Keratinocyte (primary cell): ENCODE data around the gene ACR. TPM values are rescaled to one million over a fixed set of nuclear protein-coding genes. Genes with fewer than 3 reads are reported as not detected.

Experiments
- DNase-seq: peaks from one replicate; pipeline ENCODE4 v3.0.0-alpha.2; 2011; ENCODE audit warnings: low read depth, missing footprints, low spot score
- FAIRE-seq: peaks from 2 replicates; lab custom pipeline; 2011; peaks lifted over from hg19 to GRCh38; lab: Jason Lieb, UNC
- H2AFZ ChIP-seq: 2 replicates; pipeline ENCODE4 v1.6.0; 2012; ENCODE audit warnings: low read length, control low read depth, inconsistent platforms; ENCODE audit not compliant: control insufficient read depth
- H3K27ac ChIP-seq: 2 replicates; pipeline ENCODE4 v1.5.1; 2011; ENCODE audit warnings: low read length; ENCODE audit not compliant: control insufficient read depth, insufficient read depth
- H3K27me3 ChIP-seq: 3 replicates; pipeline ENCODE4 v1.6.0; 2011; ENCODE audit warnings: low read length; ENCODE audit not compliant: control insufficient read depth, insufficient read depth; ENCODE audit errors: extremely low read depth
- H3K36me3 ChIP-seq, 2 experiments: 2 replicates in 1 of 2; 3 replicates in 1 of 2; pipeline ENCODE4 v1.5.1; 2011; ENCODE audit warnings: low read length in 2 of 2, mild to moderate bottlenecking in 1 of 2; ENCODE audit not compliant: control insufficient read depth in 2 of 2, insufficient read depth in 2 of 2; ENCODE audit errors: extremely low read depth in 1 of 2
- H3K4me1 ChIP-seq: 3 replicates; pipeline ENCODE4 v1.5.1; 2011; ENCODE audit warnings: low read length; ENCODE audit not compliant: control insufficient read depth, insufficient read depth; ENCODE audit errors: extremely low read depth
- H3K4me2 ChIP-seq: 3 replicates; pipeline ENCODE4 v1.6.0; 2011; ENCODE audit warnings: low read depth, low read length; ENCODE audit not compliant: control insufficient read depth, insufficient read depth; ENCODE audit errors: extremely low read depth
- H3K4me3 ChIP-seq, 3 experiments: fragments of 200-600 bp in 1 of 3; sonication (generic) in 1 of 3; 2 replicates in 2 of 3; 3 replicates in 1 of 3; pipeline ENCODE4 v1.5.1; 2011 to 2016; ENCODE audit warnings: low read length in 3 of 3, mild to moderate bottlenecking in 3 of 3, control low read depth in 2 of 3, inconsistent platforms in 1 of 3, low read depth in 1 of 3, mixed read lengths in 1 of 3, mixed run types in 1 of 3, moderate library complexity in 1 of 3; ENCODE audit not compliant: control insufficient read depth in 2 of 3, insufficient read depth in 2 of 3; ENCODE audit errors: extremely low read depth in 1 of 3
- H3K79me2 ChIP-seq: 2 replicates; pipeline ENCODE4 v1.6.0; 2012; ENCODE audit warnings: low read length; ENCODE audit not compliant: control insufficient read depth, insufficient read depth
- H3K9ac ChIP-seq: 3 replicates; pipeline ENCODE4 v1.6.0; 2011; ENCODE audit warnings: low read length; ENCODE audit not compliant: control insufficient read depth, insufficient read depth; ENCODE audit errors: extremely low read depth
- H3K9me1 ChIP-seq: 3 replicates; pipeline ENCODE4 v1.6.0; 2011; ENCODE audit warnings: low read length; ENCODE audit not compliant: control insufficient read depth, insufficient read depth; ENCODE audit errors: extremely low read depth
- H3K9me3 ChIP-seq: 2 replicates; pipeline ENCODE4 v1.5.1; 2012; ENCODE audit warnings: low read depth, low read length; ENCODE audit not compliant: control insufficient read depth
- H4K20me1 ChIP-seq: 3 replicates; pipeline ENCODE4 v1.6.0; 2011; ENCODE audit warnings: low read length; ENCODE audit not compliant: control insufficient read depth, insufficient read depth; ENCODE audit errors: extremely low read depth
- CTCF ChIP-seq, 3 experiments: IDR thresholded peaks in 1 of 3; conservative IDR thresholded peaks in 1 of 3; optimal IDR thresholded peaks in 1 of 3; 2 replicates in 2 of 3; 3 replicates in 1 of 3; pipeline versions ENCODE3 to v1.5.1; 2011; ENCODE audit warnings: low read length in 3 of 3, mild to moderate bottlenecking in 3 of 3, moderate library complexity in 2 of 3, control low read depth in 1 of 3, inconsistent platforms in 1 of 3; ENCODE audit not compliant: insufficient read depth in 2 of 3; ENCODE audit errors: extremely low read depth in 1 of 3
- EZH2 ChIP-seq: IDR thresholded peaks from one replicate; pipeline ENCODE4 v1.6.1; 2012; ENCODE audit warnings: inconsistent platforms, mild to moderate bottlenecking, low read length, moderate library complexity
- dilution Hi-C: fragments of 300-500 bp; cut with MboI; formaldehyde crosslinking; loops from one replicate; pipeline ENCODE4 v1.7.0; 2020; ENCODE audit warnings: low sequenced_read_pairs; ENCODE audit not compliant: extremely low pct_ligation_motif_present
- polyA plus RNA-seq, 5 experiments: library from polyadenylated mRNA; depleted of rRNA in 3 of 5; stranded (reverse) in 3 of 5; stranded (forward) in 1 of 5; unstranded in 1 of 5; fragments of >200 nt; gene quantifications; 1 replicate in 1 of 5; 2 replicates in 3 of 5; 3 replicates in 1 of 5; pipeline versions ENCODE4 v1.2.1 to v1.2.3, GENCODE V29; 2011 to 2012; ENCODE audit warnings: missing spikeins in 2 of 5, low read depth in 1 of 5, low replicate concordance in 1 of 5

The ACR gene
- polyA plus RNA-seq, 1 donor (not counting 4 experiments of a cell fraction or from before 2014, with no cell fraction given) = not detected

- no peaks in the 10 kb centered on the region for H3K79me2 ChIP-seq
- H3K36me3 ChIP-seq = peaks cover 0 to 6% of the 10 kb centered on the region in 2 experiments
- DNase-seq (no peak), FAIRE-seq (no peak)
- no peaks in the 10 kb centered on the region for H3K27me3 ChIP-seq
- H3K27ac ChIP-seq = no peak overlapping the region
- dilution Hi-C loops = no loop called here
- no peak overlapping the region for H2AFZ ChIP-seq
- H3K9ac ChIP-seq = no peak overlapping the region
- H4K20me1 ChIP-seq = no peaks in the 10 kb centered on the region
- TF ChIP-seq CTCF (optimal IDR thresholded peaks at IDR 0.05 in 1 of 3, IDR thresholded peaks at IDR 0.05 in 1 of 3, conservative IDR thresholded peaks at IDR 0.05 in 1 of 3; ENCODE audit: extremely low read depth in 1 of 3, insufficient read depth in 2 of 3, low read length in 3 of 3) = no peak
- no peak for TF ChIP-seq EZH2
- H3K9me3 ChIP-seq = no peaks in the 10 kb centered on the region
- no peak overlapping the region for H3K4me3 ChIP-seq
- H3K4me1 ChIP-seq = no peaks in the 10 kb centered on the region
- no peak overlapping the region for H3K4me2 ChIP-seq
- H3K9me1 ChIP-seq = no peaks in the 10 kb centered on the region
Observed at GRCh38 chr22:50702261-50702671, 35.7 kb upstream of the ACR start.

GRCh38 chr22:50702821-50703725, 34.9 kb upstream of the ACR start:
- Histone ChIP-seq H3K27me3 (no peaks in the 10 kb centered on the region), H4K20me1 (no peaks in the 10 kb centered on the region), H3K27ac (no peak overlapping the region), H3K9me1 (no peaks in the 10 kb centered on the region), H3K4me3 (no peak overlapping the region), H3K4me1 (no peaks in the 10 kb centered on the region), H3K79me2 (no peaks in the 10 kb centered on the region), H3K4me2 (no peak overlapping the region), H2AFZ (no peak overlapping the region), H3K9ac (no peak overlapping the region), H3K9me3 (no peaks in the 10 kb centered on the region), H3K36me3 (peaks cover 0 to 6% of the 10 kb centered on the region in 2 experiments)
- TF ChIP-seq CTCF (optimal IDR thresholded peaks at IDR 0.05 in 1 of 3, IDR thresholded peaks at IDR 0.05 in 1 of 3, conservative IDR thresholded peaks at IDR 0.05 in 1 of 3; ENCODE audit: extremely low read depth in 1 of 3, insufficient read depth in 2 of 3, low read length in 3 of 3) (no peak), EZH2 (no peak)
- no peak for FAIRE-seq
- DNase-seq = no peak
- dilution Hi-C loops = no loop called here
